DMS53 treated with DMSO at 0.1 percent for 48 hours (cell line): ENCODE results near the gene ATAD2B.

Experiments used
- DNase-seq: peaks from one replicate; lab custom pipeline; 2025; ENCODE audit not compliant: unreplicated experiment; lab: John Stamatoyannopoulos, UW

Gene ATAD2B

GRCh38 chr2:23915327-23915726 lies 11.6 kb downstream of the ATAD2B start:
- peak; percentile 24 for DNase-seq

GRCh38 chr2:23912054-23912453 lies 14.9 kb downstream of the ATAD2B start:
- no peak for DNase-seq

- no peak for DNase-seq
These were observed 21.8 kb downstream of the ATAD2B start for GRCh38 chr2:23905155-23905554.

- no peak for DNase-seq
These were observed 22.2 kb downstream of the ATAD2B start for GRCh38 chr2:23904692-23905091.

DNA sequence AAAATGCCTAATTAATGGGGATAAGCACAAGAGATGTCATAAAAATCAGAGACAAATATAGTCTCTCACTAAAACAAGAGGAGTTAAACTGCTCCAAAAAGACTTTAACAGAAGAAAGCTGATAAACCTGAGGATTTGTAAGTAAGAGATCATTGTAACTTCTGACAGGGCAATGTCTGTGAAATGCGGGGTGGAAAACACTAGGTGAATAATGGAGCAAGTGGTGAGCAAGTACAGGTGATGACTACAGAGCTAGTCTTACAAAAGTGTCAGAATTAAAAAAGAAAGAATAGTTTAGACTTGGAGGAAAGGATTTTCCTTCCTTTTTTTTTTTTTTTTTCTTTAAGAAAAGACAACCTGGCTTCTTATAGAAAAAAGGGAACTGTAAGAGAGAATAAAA lies 22.7 kb downstream of the ATAD2B start:
- no peak for DNase-seq

GRCh38 chr2:23903034-23903433 lies 23.9 kb downstream of the ATAD2B start:
- no peak for DNase-seq

GRCh38 chr2:23901966-23902846 lies 24.7 kb downstream of the ATAD2B start:
- DNase-seq: no peak

DNA sequence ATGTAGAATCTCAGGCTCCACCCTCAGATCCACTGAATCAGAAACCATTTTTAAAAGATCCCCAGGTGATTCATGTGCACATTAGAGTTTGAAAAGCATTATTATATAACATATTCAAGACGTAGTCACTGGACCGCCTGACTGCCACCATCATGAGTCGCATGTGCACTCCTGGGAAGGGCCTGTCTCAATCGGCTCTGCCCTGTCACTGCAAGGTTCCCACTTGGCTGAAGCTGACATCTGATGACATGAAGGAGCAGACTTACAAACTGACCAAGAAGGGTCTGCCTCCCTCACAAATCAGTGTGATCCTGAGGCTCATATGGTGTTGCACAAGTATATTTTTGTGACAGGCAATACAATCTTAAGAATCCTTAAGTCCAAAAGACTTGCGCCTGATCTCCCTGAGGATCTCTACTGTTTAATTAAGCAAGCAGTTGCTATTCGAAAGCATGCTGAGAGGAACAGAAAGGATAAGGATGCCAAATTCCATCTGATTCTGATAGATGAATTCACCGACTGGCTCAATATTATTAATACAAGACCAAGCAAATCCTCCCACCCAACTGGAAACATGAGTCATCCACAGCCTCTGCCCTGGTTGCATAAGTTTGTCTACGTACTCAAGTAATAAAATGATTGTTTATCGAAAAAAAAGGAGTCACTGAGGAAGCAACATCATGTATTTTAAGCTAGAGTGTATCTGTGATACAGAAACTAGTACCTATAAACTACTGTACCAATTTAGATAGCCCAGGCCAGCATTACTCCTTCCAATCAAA lies 26.2 kb downstream of the ATAD2B start:
- DNase-seq: no peak

DNA sequence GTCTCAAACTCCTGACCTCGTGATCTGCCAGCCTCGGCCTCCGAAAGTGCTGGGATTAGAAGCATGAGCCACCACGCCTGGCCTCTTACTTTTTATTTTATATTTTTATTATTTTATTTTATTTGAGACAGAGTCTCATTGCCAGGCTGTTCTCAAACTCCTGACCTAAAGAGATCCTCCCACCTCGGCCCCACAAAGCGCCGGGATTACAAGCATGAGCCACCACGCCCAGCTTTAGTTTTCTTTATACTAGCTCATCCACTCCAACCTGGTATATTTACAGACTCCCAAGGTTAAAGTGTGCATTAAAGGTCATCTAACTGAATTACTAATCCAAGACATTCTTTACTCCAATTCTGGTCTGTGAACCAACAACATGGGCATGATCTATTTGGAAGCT lies 26.8 kb downstream of the ATAD2B start:
- no peak for DNase-seq

DNA sequence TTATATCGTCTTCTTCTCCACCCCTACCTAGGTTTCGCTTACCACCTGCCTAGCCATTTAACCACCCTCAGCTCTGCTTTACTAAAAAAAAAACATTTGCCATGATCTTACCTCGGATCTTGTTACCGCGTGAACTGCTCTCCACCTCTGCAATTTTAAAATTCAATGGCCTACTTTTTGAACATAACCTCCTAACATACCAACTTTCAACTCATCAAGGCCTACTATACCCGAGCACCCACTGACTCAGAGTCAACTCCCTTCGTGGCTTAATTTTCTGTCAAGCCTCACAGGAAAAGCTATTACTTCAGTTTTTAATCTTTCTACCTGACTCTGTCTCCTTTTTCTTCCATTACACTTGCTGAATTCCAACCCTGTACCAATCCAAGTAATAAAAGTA lies 55.7 kb downstream of the ATAD2B start:
- no peak for DNase-seq

DNA sequence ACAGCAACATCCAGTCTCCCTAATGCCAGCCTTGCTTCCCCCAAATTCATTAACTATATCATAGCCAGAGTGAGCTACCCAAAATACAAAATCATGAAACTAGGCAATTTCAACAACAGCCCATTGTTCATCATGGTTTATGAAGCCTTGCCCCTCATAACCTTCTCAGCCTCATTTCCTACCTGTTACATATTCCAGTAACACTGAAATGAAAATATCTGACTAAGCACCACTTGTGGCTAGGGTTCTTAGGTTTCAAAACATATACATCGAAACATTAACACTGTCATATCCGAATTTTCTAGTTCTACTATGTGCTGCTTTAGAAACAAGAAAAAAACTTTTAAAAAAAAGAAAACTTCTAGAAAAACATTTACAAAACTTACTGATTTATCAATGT lies 59.5 kb downstream of the ATAD2B start:
- no peak for DNase-seq

GRCh38 chr2:23862716-23863426 lies 64.1 kb downstream of the ATAD2B start:
- no peak for DNase-seq

DNA sequence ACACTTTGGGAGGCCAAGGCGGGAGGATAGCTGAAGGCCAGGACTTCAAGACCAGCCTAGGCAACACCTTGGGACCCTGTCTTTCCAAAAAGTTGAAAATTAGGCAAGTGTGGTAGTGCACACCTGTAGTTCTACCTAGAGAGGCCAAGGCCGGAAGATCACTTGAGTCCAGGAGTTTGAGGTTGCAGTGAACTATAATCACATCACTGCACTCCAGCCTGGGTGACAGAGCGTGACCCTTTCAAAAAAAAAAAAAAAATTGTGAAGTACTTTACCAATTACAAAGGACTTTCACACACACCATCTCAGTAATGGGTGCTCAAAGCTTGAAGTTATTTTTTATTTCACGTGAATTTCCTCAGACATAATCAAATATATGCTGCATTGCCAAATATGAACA lies 65.0 kb downstream of the ATAD2B start:
- no peak for DNase-seq

GRCh38 chr2:23859983-23860382 lies 66.9 kb downstream of the ATAD2B start:
- no peak for DNase-seq

DNA sequence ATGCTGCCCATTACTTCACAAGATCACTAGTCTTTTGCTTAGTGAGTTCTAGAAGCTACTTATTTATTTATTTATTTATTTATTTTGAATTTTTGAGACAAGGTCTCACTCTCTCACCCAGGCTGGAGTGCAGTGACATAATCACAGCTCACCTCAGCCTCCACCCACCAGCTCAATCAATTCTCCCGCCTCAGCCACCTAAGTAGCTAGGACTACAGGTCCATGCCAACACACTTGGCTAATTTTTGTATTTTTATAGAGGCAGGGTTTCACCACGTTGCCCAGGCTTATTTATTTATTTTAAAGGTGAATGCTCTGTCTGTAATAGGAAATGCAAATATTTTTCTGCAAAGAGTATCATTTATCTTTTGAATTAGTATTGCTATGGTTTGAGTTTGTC lies 67.7 kb downstream of the ATAD2B start:
- DNase-seq: no peak

DNA sequence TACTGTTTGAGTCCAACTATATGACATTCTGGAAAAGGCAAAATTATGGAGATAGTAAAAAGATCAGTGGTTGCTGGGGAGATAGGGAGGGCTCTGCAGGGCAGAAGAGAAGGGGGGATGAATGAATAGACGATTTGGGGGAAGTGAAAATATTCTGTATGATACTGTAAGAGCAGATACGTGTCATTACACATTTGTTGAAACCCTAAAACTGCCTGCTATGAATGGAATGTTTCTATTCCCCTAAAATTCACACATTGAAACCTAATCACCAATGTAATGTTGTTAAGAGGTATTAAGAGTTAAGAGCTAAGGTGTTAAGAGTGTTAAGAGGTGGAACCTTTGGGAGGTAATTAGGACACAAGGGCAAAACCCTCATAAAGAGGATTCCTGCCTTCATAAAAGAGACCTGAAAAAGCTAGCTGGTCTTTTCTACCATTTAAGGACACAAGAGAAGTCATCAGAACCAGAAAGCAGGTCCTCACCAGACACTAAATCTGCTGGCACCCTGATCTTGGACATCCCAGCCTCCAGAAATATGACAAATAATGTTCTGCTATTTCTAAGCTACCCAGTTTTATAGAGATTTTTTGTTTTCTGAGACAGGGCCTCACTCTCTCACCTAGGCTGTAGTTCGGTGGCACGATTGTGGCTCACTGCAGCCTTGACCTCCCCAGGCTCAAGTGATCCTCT lies 76.2 kb downstream of the ATAD2B start:
- DNase-seq: no peak

DNA sequence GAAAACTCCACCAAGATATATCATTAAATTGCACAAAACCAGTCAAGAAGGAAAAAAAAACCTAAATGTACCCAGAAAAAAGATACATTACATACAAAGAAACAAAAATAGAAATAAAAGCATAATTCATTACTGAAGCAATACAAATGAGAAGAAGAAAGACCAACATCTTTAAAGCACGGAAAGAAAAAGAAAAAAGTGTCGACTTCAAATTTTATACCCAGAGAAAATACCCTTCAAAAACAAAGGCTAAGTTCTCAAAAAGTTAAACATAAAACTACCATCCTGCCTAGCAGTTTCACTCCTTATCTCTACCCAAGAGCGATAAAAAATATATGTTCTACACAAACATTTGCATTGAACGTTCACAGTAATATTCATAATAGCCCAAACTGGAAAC lies 82.0 kb downstream of the ATAD2B start:
- DNase-seq: no peak

DNA sequence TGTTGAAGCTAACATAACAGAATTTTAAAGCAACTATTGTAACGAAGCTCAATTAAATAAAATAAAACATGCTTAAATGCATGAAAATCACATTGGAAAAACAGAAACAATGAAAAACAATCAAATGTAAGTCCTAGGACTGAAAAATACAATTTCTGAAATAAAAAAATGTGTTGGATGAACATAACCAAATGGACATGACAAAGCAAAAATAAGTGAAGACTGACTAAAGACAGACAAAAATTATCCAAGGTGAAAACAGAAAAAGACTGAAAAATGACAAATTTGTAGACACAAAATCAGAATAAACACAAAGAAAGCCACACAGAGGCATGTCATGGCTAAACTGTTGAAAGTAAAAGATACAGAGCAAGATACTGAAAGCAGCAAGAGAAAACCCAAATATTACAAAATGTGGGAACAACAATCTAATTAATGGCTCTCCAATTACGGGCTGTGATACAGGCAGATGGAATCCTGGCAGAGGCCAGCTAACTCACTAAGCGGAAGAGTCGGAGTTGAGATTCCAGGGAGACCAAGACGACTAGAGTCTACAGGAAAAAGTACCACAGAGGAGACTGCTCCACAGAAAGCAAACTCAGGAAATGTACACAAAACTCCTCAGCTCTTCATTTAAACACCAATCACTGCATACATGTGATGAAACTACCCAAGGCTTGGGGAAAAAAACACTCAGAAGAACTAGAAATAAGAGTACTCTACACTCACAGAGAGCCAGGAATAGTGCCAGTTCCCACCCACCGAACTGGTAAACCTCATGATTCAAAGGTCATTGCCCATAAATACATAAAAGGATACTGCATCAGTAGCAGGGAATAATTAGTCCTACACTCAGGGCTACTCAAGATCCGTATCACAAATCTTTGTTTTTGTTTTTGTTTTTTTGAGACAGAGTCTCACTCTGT lies 83.6 kb downstream of the ATAD2B start:
- DNase-seq: no peak

DNA sequence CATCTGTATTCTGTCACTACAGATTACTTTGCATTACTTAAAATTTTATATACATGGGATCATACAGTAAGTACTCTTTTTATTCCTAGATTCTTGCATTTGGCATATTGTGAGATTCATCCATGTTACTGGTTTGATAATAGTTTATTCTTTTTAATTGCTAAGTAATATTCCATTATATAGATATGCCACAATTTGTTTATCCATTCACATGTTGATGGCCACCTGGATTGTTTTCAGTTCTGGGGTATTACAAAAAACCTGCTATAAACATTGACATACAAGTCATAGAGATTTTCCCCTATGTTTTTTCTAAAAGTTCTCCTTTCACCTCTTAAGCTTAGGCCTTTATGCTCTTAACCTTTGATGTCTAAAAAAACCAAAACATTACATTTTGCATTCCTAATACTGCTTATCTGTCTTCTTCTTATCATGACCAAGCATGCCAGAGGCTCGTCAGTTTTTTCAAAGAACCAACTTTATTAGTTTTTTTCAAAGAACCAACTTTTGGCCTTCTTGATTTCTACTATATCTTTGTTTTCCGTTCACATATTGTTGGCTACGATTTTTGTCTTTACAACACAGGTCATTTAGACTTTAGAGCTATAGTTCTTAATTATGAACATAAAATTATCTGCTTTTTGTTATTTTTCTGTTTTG lies 86.9 kb downstream of the ATAD2B start:
- no peak for DNase-seq

GRCh38 chr2:23838996-23839395 lies 87.9 kb downstream of the ATAD2B start:
- DNase-seq: no peak
